Transverse colon (tissue), 4 donors: ENCODE measurements around the gene DRD2. TPM values are rescaled to one million over a fixed set of nuclear protein-coding genes. Genes with fewer than 3 reads are reported as not detected.

Experiments
- DNase-seq: peaks from one replicate; pipeline ENCODE4 v3.0.0-alpha.2; 2019
- H3K27ac ChIP-seq, 4 donors: fragments of 200-600 bp; sonication (generic); 2 replicates each; pipeline ENCODE4 v1.5.1; 2016 to 2018; ENCODE audit warnings: inconsistent platforms in 4 of 4
- H3K27me3 ChIP-seq: fragments of 200-600 bp; sonication (generic); 2 replicates; pipeline ENCODE4 v1.5.1; 2017; ENCODE audit warnings: inconsistent platforms
- H3K36me3 ChIP-seq, 4 donors: fragments of 200-600 bp; sonication (generic); 2 replicates each; pipeline ENCODE4 v1.5.1; 2017 to 2019; ENCODE audit warnings: inconsistent platforms in 4 of 4
- H3K4me1 ChIP-seq, 4 donors: fragments of 200-600 bp; sonication (generic); 2 replicates each; pipeline ENCODE4 v1.5.1; 2017 to 2020; ENCODE audit warnings: inconsistent platforms in 4 of 4
- H3K4me3 ChIP-seq, 4 donors: fragments of 200-600 bp; sonication (generic); 1 replicate in 1 of 4; 2 replicates in 3 of 4; pipeline versions ENCODE4 v1.5.1 to v1.6.1; 2017 to 2019; ENCODE audit warnings: inconsistent platforms in 4 of 4
- H3K9me3 ChIP-seq, 2 donors: fragments of 200-600 bp; sonication (generic); 2 replicates each; pipeline ENCODE4 v1.5.1; 2017 to 2019; ENCODE audit warnings: inconsistent platforms in 2 of 2
- CTCF ChIP-seq, 5 experiments: fragments of 200-600 bp in 3 of 5; fragments of 450-650 bp in 2 of 5; sonication (generic) in 3 of 5; IDR thresholded peaks; 1 replicate in 2 of 5; 2 replicates in 3 of 5; pipeline ENCODE4 v1.5.1; 2016 to 2017; ENCODE audit warnings: antibody characterized with exemption in 5 of 5, inconsistent platforms in 3 of 5, mild to moderate bottlenecking in 2 of 5, moderate library complexity in 1 of 5
- EP300 ChIP-seq: sonication (generic); formaldehyde crosslinking; IDR thresholded peaks from one replicate; pipeline ENCODE4 v1.6.1; 2017; ENCODE audit warnings: antibody characterized with exemption, low read depth
- POLR2A ChIP-seq: fragments of 450-650 bp; IDR thresholded peaks from one replicate; pipeline ENCODE4 v1.6.1; 2016; ENCODE audit warnings: antibody characterized with exemption, mild to moderate bottlenecking, moderate library complexity
- POLR2AphosphoS5 ChIP-seq, 3 donors: sonication (generic); formaldehyde crosslinking; IDR thresholded peaks; one replicate each; pipeline ENCODE4 v1.6.1; 2016; ENCODE audit warnings: antibody characterized with exemption in 3 of 3
- WGBS, 2 donors: methylation state at CpG; one replicate each; pipeline ENCODE4 v1.1.5; 2018; ENCODE audit warnings: low coverage in 1 of 2; 5-methylcytosine and 5-hydroxymethylcytosine counted together
- in situ Hi-C, 4 donors: fragments of 200-750 bp; cut with MboI; loops; one replicate each; pipeline versions ENCODE4 v1.15.0 to v1.15.1; 2017; ENCODE audit warnings: low sequenced_read_pairs in 3 of 4, low pct_ligation_motif_present in 1 of 4, low pct_unique_long_range_greater_than_20kb in 1 of 4
- intact Hi-C: fragments of 100-400 bp; cut with DNase I; formaldehyde crosslinking; loops from one replicate; pipeline ENCODE4 v1.15.1; 2023; ENCODE audit warnings: low total_unique reads
- total RNA-seq, 4 donors: library from RNA; depleted of rRNA; stranded (reverse); fragments of >200 nt; gene quantifications; one replicate each; pipeline ENCODE4 v1.1.0, GENCODE V29; 2016

DRD2 gene
- total RNA-seq, 4 donors from 2014 or later, result 0.16 to 0.40 TPM; not detected in 2

- intact Hi-C loops, result no loop called here
- in situ Hi-C loops, result no loop called here
- TF ChIP-seq POLR2A, result no peak
- no peak for TF ChIP-seq POLR2AphosphoS5 (IDR thresholded peaks at IDR 0.05)
- no peak for TF ChIP-seq EP300
- no peak for TF ChIP-seq CTCF (IDR thresholded peaks at IDR 0.05)
- Histone ChIP-seq H3K4me1 (no peaks in the 10 kb centered on the region), H3K36me3 (no peaks in the 10 kb centered on the region), H3K27ac (no peak overlapping the region), H3K27me3 (no peaks in the 10 kb centered on the region), H3K9me3 (no peaks in the 10 kb centered on the region), H3K4me3 (no peak overlapping the region)
- DNase-seq, result no peak
- WGBS, 2 donors, result 86 to 88% methylated on average over 5 to 21 of the region's 21 CpGs
Observed at GRCh38 chr11:113410414-113411135, 64.6 kb downstream of the DRD2 start.

DNA sequence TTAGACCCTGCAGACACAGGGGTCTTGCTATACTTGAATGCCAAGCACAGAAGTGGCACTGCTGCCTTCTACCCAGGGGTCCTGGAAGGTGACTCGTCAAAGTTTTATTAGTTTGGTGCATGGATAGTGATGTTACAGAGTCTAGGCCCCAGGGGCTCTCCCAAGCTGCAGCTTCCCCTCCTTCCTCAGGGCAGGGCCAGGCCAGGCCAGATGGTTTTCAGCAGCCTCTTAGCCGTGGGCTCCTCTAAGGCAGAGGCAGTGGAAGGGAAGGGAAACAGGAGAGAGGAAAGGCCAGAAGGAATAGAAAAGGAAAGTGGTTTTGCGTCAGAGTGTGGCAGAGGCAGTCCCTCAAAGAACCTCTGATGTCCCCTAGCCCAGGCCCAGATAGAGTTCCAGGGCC is 65.7 kb downstream of the DRD2 start:
- Histone ChIP-seq H3K36me3 (no peaks in the 10 kb centered on the region), H3K4me1 (no peaks in the 10 kb centered on the region), H3K4me3 (no peak overlapping the region), H3K27me3 (no peaks in the 10 kb centered on the region), H3K27ac (no peak overlapping the region), H3K9me3 (no peaks in the 10 kb centered on the region)
- no peak for TF ChIP-seq POLR2AphosphoS5 (IDR thresholded peaks at IDR 0.05)
- no peak for TF ChIP-seq EP300
- no peak for TF ChIP-seq CTCF (IDR thresholded peaks at IDR 0.05)
- TF ChIP-seq POLR2A, result no peak
- 70 to 72% methylated on average over 2 to 3 of the region's 3 CpGs for WGBS, 2 donors
- in situ Hi-C loops, result no loop called here
- intact Hi-C loops, result no loop called here
- DNase-seq, result no peak

- Histone ChIP-seq H3K4me3 (no peak overlapping the region), H3K27me3 (no peaks in the 10 kb centered on the region), H3K36me3 (no peaks in the 10 kb centered on the region), H3K9me3 (no peaks in the 10 kb centered on the region), H3K4me1 (no peaks in the 10 kb centered on the region), H3K27ac (no peak overlapping the region)
- intact Hi-C loops, result no loop called here
- DNase-seq, result no peak
- 81% methylated on average over 9 of the region's 9 CpGs; no CpG with 5 or more reads in 1 of the 2 donors for WGBS, 2 donors
- TF ChIP-seq POLR2AphosphoS5 (IDR thresholded peaks at IDR 0.05) (no peak), CTCF (IDR thresholded peaks at IDR 0.05) (no peak), EP300 (no peak), POLR2A (no peak)
- in situ Hi-C loops, result no loop called here
Observed at GRCh38 chr11:113408887-113409286, 66.3 kb downstream of the DRD2 start.

GRCh38 chr11:113408206-113408605 is 67.0 kb downstream of the DRD2 start:
- Histone ChIP-seq H3K36me3 (no peaks in the 10 kb centered on the region), H3K4me3 (no peak overlapping the region), H3K27ac (no peak overlapping the region), H3K4me1 (no peaks in the 10 kb centered on the region), H3K9me3 (no peaks in the 10 kb centered on the region), H3K27me3 (no peaks in the 10 kb centered on the region)
- intact Hi-C loops, result no loop called here
- in situ Hi-C loops, result no loop called here
- WGBS, 2 donors, result 29 to 66% methylated on average over 1 to 9 of the region's 9 CpGs
- TF ChIP-seq CTCF (IDR thresholded peaks at IDR 0.05) (no peak), POLR2A (no peak), POLR2AphosphoS5 (IDR thresholded peaks at IDR 0.05) (no peak), EP300 (no peak)
- DNase-seq, result no peak
